Sciatic nerve (tissue), 2 donors: ENCODE data around the gene TEAD1. TPM values are rescaled to one million over a fixed set of nuclear protein-coding genes. Genes with fewer than 3 reads are reported as not detected.
"Not testable (repeated sequence)": the region's sequence is repeated elsewhere in the genome, so short reads cannot be mapped to it uniquely, and the experiment has no call there.

Source experiments
- ATAC-seq: fragments of 200-7000 bp; cut with Tn5 transposase; one replicate; pipeline ENCODE4 v1.9.1; 2020; ENCODE audit warnings: mild to moderate bottlenecking, moderate library complexity
- DNase-seq: peaks from one replicate; pipeline ENCODE4 v3.0.0-alpha.2; 2020; ENCODE audit warnings: low spot score
- intact Hi-C: fragments of 100-400 bp; cut with DNase I; formaldehyde crosslinking; loops from one replicate; pipeline ENCODE4 v1.14.2; 2022
- total RNA-seq: library from RNA; stranded (reverse); fragmentation: NEBNext Ultra II Directional; extraction: Animal tissue kit (Norgen Biotek cat#: 25700); gene quantifications from one replicate; pipeline ENCODE4 v1.2.1, GENCODE V29; 2021
- donor health status: DM: no; HTN: no; CAD: no.
- donor health status: DM: no; HTN: no; CAD: no.

Gene TEAD1
- total RNA-seq, 1 donor from 2014 or later = 141 TPM

DNA sequence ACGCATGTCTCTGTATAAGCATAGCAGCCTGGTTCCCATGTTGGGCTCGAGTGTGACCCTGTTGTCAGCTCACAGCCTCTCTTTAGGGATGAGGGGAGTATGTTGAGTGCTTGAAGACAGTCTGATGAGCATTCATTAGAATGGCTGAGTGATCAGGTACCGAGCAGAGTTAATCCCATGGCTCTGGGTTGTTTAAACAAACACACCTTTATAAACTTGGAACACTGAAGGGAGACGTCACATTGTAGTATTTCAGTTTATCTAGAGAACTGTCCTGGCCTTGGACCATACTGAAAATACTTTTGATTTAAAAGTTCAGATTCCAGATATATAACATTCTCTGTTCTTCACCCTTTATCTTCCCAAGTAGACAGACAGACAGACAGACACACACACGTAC lies 76.0 kb downstream of the TEAD1 start:
- intact Hi-C loops = no loop called here
- no peak for ATAC-seq
- DNase-seq = no peak

DNA sequence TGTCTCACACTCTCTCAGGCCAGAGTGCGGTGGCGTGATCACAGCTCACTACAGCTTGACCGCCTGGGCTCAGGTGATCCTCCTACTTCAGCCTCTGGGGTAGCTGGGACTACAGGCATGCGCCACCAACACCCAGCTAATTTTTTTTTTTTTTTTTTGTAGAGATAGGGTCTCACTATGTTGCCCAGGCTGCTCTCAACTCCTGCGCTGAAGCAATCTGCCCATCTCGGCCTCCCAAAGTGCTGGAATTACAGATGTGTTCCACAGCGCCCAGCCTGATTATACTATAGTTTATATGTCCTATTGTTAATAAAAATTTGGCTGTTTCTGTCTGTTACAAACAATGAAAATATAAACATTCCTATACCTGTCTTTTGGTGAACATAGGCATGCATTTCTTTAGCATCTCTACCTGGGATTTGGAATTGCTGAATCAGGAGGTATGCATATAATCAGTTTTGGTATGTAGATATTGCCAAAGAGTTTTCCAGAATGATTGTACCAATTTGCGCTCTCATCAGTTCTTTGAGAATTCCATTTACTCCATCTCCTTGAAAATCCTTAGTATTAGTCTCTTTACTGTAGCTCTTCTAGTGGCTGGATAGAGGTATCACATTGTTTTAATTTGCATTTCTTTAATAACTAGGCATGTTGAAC lies 78.8 kb downstream of the TEAD1 start:
- intact Hi-C loops = no loop called here
- ATAC-seq = no peak
- DNase-seq = no peak

DNA sequence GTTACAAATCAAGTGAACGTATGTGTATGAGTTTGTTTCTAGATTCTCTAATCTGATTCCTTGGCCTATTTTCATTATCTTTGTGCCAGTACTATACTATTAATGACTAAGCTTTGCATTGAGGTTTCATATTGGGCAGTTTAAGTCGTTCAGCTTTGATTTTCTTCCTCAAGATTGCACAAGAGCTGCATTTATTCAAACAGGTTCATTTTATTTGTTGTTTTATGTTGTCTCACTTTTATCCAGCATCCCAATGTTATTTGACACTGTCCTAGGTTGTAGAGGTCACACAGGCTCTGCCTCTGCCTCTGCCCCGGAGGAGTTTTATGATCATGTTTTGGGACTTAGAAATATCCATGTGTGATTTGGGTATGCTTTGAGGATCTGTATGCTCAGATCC lies 79.8 kb downstream of the TEAD1 start:
- no peak for DNase-seq
- intact Hi-C loops = no loop called here
- no peak for ATAC-seq

- no peak for ATAC-seq
- no peak for DNase-seq
- intact Hi-C loops = no loop called here
These were observed 80.5 kb downstream of the TEAD1 start for GRCh38 chr11:12754582-12755234.

GRCh38 chr11:12755510-12756453 lies 81.6 kb downstream of the TEAD1 start:
- intact Hi-C loops = no loop called here
- DNase-seq (no peak), ATAC-seq (no peak)

DNA sequence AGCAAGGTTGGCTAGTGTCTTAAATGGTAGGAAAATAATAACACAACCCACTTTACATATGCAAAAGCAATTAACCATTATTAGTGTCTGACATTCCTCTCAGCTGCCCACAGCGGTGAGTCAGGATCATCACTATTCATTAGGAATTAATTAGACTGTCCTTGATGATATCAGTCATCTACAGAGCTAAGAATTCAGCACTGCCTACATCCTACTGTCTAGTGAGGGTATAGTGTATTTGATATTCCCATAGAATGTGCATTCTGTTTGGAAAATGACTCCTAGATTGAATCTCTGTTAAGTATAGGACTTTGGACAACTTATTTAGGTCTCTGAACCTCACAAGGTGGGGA lies 82.2 kb downstream of the TEAD1 start:
- DNase-seq = no peak
- intact Hi-C loops = no loop called here
- no peak for ATAC-seq

GRCh38 chr11:12756867-12757266 lies 82.6 kb downstream of the TEAD1 start:
- intact Hi-C loops = no loop called here
- DNase-seq = no peak
- no peak for ATAC-seq

DNA sequence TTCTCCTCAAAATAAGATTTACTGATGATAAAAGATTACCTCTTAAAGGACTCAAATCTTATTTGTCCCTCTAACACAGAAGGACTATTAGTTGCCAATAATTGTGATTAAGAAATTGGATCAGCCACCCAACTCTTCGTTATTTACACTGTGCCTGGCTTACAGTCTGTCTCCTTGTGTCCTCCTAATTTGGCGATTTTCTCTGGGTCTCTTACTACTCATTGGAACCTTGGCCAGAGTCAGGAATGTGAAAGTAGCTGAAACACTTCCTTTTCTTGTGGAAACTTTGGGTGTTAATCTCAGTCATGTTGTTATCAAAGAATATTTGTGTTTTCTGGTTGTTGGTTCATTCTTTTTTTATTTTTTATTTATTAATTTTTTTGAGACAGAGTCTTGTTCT lies 83.2 kb downstream of the TEAD1 start:
- intact Hi-C loops = no loop called here
- DNase-seq (no peak), ATAC-seq (no peak)

DNA sequence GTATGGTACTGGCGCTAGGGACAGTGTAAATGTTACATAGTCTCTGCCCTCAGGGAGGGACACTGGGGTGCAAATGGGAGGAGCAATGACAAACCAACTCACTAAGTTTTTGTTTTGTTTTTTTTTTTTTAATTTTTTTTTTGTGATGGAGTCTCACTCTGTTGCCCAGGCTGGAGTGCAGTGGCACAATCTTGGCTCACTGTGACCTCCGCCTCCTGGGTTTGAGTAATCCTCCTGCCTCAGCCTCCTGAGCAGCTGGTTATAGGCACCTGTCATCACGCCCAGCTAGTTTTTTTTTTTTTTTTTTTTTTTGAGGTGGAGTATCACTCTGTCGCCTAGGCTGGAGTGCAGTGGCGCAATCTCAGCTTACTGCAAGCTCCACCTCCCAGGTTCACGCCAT lies 83.9 kb downstream of the TEAD1 start:
- intact Hi-C loops, DNase-seq, ATAC-seq: not testable (repeated sequence)

- ATAC-seq = no peak
- intact Hi-C loops = loop anchor here (5.0 kb wide), 1 partner anchor 1059 kb away; no protein-coding TSS in a partner anchor
- DNase-seq = no peak
These were observed 86.8 kb downstream of the TEAD1 start for GRCh38 chr11:12761029-12761428.

DNA sequence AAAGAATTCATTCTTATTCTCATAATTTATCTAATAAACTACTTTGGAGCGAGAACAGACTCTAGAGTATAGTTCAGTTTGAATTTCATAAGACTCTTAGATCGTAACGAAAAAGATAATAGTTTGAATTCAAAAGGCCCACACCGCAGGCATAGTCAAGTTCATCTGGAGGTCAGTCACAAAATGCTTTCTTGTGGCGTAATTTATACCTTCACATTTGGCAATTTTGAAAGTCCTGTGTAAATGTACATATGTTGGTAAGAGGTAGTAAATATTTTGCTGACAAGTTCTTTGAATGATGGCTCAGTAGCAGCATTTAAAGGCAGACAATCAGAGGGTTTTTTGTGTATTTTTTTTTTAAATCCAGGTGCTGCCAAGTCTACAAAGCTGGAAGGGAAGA lies 88.1 kb downstream of the TEAD1 start:
- no peak for DNase-seq
- intact Hi-C loops = loop anchor here (5.0 kb wide), 1 partner anchor 1060 kb away; no protein-coding TSS in a partner anchor
- no peak for ATAC-seq

GRCh38 chr11:12762696-12763324 lies 88.6 kb downstream of the TEAD1 start:
- intact Hi-C loops = loop anchor here (5.0 kb wide), 1 partner anchor 1061 kb away; no protein-coding TSS in a partner anchor

DNA sequence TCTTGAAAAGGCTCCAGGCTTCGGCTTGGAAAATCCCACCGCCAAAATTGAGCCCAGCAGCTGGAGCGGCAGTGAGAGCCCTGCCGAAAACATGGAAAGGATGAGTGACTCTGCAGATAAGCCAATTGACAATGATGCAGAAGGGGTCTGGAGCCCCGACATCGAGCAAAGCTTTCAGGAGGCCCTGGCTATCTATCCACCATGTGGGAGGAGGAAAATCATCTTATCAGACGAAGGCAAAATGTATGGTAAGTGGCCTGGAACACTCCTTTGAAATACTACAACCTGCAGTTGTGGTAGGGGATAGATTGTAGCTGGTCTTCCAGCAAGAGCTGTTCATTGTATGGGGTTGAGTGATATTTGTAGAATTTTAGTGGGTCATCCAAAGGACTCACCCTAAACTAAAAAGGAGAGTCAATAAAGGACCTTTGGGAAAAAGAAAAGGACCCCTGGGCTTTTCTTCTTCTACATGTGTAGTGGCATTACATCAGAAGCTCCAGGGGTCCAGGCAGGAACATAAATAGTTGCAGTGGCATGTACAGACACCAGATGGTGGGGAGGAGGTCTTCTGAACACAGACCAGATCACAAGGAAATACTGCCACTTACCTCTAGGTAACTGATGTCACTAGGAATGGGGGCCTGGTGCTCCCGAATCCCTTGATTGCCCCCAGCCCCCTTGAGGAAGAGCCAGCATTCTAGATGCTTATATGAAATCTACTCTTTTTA lies 90.1 kb downstream of the TEAD1 start:
- DNase-seq = no peak
- intact Hi-C loops = loop anchor here (5.0 kb wide), 1 partner anchor 1062 kb away; no protein-coding TSS in a partner anchor
- ATAC-seq = no peak

More at GRCh38 chr11:12762696-12763324, 88.6 kb downstream of the TEAD1 start:
- ATAC-seq (no peak), DNase-seq (no peak)

DNA sequence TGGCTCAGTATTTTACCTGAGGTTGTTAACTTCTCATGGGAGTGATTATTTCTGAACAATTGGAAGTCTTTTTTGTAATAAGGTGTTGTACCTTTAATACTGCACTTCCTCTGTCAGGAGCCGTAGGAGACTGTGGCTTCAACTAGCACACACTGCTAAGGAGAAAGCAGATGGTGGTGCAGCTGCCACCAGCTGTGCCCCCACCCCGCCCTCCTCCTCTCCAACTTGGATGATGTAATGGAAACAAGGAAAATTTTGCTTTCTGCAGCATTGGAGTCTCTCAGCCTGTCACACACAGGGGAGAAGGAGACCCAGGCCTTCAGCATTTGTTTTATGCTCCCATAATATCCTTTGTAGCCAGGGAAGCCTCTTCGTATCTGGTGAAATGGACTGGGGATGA lies 91.2 kb downstream of the TEAD1 start:
- ATAC-seq (peak; percentile 69), DNase-seq (no peak)
- intact Hi-C loops = no loop called here

DNA sequence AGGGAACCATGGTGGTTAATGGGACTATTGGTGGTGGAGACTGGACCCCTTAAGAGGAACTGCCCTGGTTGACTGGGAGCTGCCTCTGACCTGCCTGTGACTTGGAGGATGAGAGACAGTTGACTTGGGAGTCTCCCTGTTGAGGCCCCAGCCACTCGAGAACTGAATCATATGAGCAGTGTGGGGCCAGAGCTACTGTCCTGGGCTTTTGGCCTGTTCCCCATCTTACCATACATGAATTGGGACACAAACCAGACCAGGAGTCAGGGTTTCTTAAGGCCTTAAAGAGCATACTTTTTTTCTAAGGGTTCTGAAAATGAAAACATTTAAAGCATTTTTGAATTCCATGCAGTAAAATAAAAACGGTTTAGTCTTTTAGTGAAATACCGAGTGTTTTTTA lies 92.8 kb downstream of the TEAD1 start:
- ATAC-seq (no peak), DNase-seq (no peak)
- intact Hi-C loops = no loop called here

DNA sequence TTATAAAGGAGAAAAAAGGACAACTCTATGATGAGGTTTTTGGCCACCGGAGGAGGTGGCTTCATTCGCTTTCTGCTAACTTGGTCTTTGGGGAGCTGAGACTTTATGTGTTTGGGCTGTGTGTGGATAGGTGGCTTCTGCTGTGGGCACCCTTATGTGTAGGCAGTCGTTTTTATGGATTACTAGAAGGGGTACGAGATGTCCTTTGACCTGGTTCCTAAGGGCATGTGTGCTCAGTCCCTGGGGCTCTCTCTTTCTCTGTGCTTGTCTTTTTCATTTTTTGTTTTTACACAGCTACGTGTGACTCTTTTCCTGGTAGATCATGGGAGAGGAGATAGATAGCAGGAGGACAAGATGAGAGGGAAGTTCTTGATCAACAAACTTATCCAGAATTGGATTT lies 93.4 kb downstream of the TEAD1 start:
- intact Hi-C loops = no loop called here
- ATAC-seq = no peak
- DNase-seq = no peak

DNA sequence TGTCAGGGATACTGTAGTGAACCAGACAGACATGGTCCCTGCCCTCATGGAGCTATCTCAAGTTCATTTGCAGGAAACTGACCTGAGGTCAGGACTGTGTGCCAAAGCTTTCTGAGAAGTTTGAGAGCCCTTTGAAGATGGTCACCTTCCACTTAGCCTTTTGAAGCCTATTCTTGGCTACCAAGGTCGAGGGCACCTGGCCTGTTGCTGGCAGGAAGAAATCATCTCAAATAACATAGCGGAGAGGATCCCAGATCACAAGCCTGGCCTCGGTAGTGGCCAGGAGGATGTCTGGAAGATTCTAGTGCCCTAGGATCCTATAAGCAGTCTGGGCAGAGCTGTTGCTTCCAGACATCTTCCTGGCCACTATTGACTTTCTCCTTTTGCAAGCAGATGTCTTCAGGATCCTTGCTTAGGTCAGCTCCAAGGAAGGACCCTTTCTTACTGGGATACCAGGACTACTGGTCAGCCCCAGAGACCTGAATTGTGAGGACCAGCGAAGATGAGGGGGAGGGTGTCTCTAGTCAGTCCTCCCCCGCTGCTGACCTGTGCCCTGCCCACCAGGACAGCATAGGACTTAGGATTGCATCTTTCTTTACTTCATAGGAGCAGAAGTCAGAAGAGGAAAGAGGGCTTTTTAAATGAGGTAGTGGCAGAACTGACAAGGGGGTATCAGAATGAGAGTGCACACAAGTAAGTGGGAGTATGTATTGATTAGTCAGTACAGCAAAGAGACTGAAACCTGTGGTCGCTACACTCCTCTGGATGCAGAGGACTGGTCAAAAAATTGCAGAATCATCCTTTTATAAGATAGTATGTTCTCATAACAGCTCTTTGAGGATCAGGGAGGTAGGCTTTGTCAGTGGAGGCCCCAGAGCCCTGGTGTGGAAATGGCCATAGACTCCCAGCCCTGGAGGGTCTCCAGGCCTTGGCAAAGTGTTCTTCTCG lies 94.8 kb downstream of the TEAD1 start:
- intact Hi-C loops = no loop called here
- ATAC-seq (no peak), DNase-seq (no peak)
